ENCODE results near the gene WRAP73. TPM values are rescaled to one million over a fixed set of nuclear protein-coding genes. Genes with fewer than 3 reads are reported as not detected.

WRAP73 gene
- total and polyA plus RNA-seq, 2 experiments from 2014 or later: 22.6 to 43.3 TPM

DNA sequence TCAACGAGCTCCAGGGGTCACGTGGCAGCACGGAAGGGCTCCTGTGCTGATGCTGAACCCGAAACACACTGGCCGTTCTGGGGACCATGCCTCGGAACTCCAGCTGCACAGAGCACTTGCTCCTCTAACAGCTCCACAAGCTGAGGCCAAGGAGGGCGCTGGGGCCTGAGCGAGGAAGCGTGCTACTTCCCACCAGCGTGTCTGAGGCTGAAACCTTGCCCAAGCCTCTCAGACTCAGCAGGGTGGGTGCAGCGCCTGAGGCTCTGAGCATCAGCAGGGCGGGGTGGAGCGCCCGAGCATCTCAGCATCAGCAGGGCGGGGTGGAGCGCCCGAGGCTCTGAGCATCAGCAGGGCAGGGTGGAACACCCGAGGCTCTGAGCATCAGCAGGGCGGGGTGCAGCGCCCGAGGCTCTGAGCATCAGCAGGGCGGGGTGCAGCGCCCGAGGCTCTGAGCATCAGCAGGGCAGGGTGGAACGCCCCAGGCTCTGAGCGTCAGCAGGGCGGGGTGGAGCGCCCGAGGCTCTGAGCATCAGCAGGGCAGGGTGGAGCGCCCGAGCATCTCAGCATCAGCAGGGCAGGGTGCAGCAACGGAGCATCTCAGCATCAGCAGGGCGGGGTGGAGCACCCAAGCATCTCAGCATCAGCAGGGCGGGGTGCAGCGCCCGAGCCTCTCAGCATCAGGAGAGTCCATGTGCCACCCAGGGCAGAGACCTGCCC lies 9.6 kb downstream of the WRAP73 start (continued):
- TF ChIP-seq, protein P1, sequence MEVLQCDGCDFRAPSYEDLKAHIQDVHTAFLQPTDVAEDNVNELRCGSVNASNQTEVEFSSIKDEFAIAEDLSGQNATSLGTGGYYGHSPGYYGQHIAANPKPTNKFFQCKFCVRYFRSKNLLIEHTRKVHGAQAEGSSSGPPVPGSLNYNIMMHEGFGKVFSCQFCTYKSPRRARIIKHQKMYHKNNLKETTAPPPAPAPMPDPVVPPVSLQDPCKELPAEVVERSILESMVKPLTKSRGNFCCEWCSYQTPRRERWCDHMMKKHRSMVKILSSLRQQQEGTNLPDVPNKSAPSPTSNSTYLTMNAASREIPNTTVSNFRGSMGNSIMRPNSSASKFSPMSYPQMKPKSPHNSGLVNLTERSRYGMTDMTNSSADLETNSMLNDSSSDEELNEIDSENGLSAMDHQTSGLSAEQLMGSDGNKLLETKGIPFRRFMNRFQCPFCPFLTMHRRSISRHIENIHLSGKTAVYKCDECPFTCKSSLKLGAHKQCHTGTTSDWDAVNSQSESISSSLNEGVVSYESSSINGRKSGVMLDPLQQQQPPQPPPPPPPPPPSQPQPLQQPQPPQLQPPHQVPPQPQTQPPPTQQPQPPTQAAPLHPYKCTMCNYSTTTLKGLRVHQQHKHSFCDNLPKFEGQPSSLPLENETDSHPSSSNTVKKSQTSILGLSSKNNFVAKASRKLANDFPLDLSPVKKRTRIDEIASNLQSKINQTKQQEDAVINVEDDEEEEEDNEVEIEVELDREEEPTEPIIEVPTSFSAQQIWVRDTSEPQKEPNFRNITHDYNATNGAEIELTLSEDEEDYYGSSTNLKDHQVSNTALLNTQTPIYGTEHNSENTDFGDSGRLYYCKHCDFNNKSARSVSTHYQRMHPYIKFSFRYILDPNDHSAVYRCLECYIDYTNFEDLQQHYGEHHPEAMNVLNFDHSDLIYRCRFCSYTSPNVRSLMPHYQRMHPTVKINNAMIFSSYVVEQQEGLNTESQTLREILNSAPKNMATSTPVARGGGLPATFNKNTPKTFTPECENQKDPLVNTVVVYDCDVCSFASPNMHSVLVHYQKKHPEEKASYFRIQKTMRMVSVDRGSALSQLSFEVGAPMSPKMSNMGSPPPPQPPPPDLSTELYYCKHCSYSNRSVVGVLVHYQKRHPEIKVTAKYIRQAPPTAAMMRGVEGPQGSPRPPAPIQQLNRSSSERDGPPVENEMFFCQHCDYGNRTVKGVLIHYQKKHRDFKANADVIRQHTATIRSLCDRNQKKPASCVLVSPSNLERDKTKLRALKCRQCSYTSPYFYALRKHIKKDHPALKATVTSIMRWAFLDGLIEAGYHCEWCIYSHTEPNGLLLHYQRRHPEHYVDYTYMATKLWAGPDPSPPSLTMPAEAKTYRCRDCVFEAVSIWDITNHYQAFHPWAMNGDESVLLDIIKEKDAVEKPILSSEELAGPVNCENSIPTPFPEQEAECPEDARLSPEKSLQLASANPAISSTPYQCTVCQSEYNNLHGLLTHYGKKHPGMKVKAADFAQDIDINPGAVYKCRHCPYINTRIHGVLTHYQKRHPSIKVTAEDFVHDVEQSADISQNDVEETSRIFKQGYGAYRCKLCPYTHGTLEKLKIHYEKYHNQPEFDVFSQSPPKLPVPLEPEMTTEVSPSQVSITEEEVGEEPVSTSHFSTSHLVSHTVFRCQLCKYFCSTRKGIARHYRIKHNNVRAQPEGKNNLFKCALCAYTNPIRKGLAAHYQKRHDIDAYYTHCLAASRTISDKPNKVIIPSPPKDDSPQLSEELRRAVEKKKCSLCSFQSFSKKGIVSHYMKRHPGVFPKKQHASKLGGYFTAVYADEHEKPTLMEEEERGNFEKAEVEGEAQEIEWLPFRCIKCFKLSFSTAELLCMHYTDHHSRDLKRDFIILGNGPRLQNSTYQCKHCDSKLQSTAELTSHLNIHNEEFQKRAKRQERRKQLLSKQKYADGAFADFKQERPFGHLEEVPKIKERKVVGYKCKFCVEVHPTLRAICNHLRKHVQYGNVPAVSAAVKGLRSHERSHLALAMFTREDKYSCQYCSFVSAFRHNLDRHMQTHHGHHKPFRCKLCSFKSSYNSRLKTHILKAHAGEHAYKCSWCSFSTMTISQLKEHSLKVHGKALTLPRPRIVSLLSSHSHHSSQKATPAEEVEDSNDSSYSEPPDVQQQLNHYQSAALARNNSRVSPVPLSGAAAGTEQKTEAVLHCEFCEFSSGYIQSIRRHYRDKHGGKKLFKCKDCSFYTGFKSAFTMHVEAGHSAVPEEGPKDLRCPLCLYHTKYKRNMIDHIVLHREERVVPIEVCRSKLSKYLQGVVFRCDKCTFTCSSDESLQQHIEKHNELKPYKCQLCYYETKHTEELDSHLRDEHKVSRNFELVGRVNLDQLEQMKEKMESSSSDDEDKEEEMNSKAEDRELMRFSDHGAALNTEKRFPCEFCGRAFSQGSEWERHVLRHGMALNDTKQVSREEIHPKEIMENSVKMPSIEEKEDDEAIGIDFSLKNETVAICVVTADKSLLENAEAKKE (CRISPR knock-in tag; IDR thresholded peaks at IDR 0.05): no peak

DNA sequence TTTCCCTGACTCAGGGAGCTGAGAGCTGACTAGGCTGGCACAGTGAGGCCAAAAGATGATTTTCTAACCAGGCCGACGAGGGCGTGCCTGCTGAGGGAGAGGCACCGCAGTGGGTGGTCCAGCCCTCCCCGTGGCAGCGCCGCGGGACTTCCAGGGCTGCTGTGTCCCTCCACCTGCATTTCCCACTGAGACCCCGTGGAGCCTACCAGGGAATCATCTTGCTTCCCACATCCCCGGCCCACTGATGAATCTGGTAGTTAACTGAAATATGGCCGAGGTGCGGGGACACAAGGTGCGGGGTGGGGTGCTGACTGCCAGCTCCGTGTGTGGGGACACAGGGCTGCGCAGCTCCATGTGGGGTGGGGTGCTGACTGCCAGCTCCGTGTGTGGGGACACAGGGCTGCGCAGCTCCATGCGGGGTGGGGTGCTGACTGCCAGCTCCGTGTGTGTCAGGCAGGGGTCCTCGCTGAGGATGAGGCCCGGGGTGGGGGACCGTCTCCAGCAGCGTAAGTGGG lies 10.4 kb downstream of the WRAP73 start:
- peaks cover 2% of the 10 kb centered on the region for H3K27me3 Mint-ChIP-seq (ENCODE audit: insufficient read depth, low read depth, poor library complexity)
- no peak overlapping the region for H3K4me3 Mint-ChIP-seq
- H3K4me2 ChIP-seq: no peak overlapping the region
- H3K27ac Mint-ChIP-seq: no peak overlapping the region
- peaks cover 8% of the 10 kb centered on the region; the same call in 1 of the 2 replicates for H3K79me2 ChIP-seq (replicated peaks; ENCODE audit: insufficient read depth)
- H3K4me1 Mint-ChIP-seq: no peaks in the 10 kb centered on the region
- H3K36me3 ChIP-seq (ENCODE audit: insufficient read depth): peaks cover 13% of the 10 kb centered on the region; the same call in 1 of the 2 replicates
- DNase-seq (ENCODE audit: low spot score) (no peak), ATAC-seq (no peak)
- no peaks in the 10 kb centered on the region for H3K9me3 Mint-ChIP-seq
- no peak overlapping the region for H2AFZ ChIP-seq
- H3K27me3 ChIP-seq (ENCODE audit: insufficient read depth): no peaks in the 10 kb centered on the region
- H3K4me3 ChIP-seq: no peak overlapping the region
- peaks cover 24% of the 10 kb centered on the region for H3K36me3 Mint-ChIP-seq (ENCODE audit: low read depth)
- H3K4me1 ChIP-seq (ENCODE audit: insufficient read depth): no peaks in the 10 kb centered on the region
- H3K9me2 ChIP-seq (ENCODE audit: insufficient read depth): no peaks in the 10 kb centered on the region
- H3F3A ChIP-seq (replicated peaks; ENCODE audit: low read depth): no peaks in the 10 kb centered on the region; the same call in 1 of the 2 replicates
- H4K20me1 ChIP-seq (replicated peaks; ENCODE audit: insufficient read depth): no peaks in the 10 kb centered on the region
- TF ChIP-seq ZNF114 (CRISPR knock-in tag; IDR thresholded peaks at IDR 0.05) (no peak), CREB1 (CRISPR knock-in tag; IDR thresholded peaks at IDR 0.05; ENCODE audit: low read depth) (no peak)
- TF ChIP-seq, protein P1 (CRISPR knock-in tag; IDR thresholded peaks at IDR 0.05): no peak
- no peak overlapping the region for H3K27ac ChIP-seq (ENCODE audit: low read depth)

Data from GM23338 (cell line).